Hepatocyte (in vitro differentiated cells): Measurements from ENCODE around the gene IL22RA1. TPM values are rescaled to one million over a fixed set of nuclear protein-coding genes. Genes with fewer than 3 reads are reported as not detected.

Experiments
- DNase-seq: peaks from one replicate; pipeline ENCODE4 v3.0.0-alpha.2; 2016; ENCODE audit warnings: low spot score
- H2AFZ ChIP-seq: fragments of 200-600 bp; sonication (generic); 2 replicates; pipeline ENCODE4 v1.6.0; 2016; ENCODE audit warnings: antibody characterized with exemption, mild to moderate bottlenecking
- H3K27ac ChIP-seq: fragments of 200-600 bp; sonication (generic); 2 replicates; pipeline ENCODE4 v1.5.1; 2016; ENCODE audit warnings: mild to moderate bottlenecking
- H3K27me3 ChIP-seq: fragments of 200-600 bp; sonication (generic); 2 replicates; pipeline ENCODE4 v1.6.1; 2016
- H3K36me3 ChIP-seq: fragments of 200-600 bp; sonication (generic); replicated peaks from 2 replicates; pipeline ENCODE4 v1.5.1; 2016; ENCODE audit warnings: low read depth; ENCODE audit not compliant: insufficient read depth
- H3K4me1 ChIP-seq: fragments of 200-600 bp; sonication (generic); 2 replicates; pipeline ENCODE4 v1.5.1; 2016; ENCODE audit warnings: mild to moderate bottlenecking, moderate library complexity; ENCODE audit not compliant: insufficient read depth
- H3K4me2 ChIP-seq: fragments of 200-600 bp; sonication (generic); 2 replicates; pipeline ENCODE4 v1.6.0; 2016
- H3K4me3 ChIP-seq: fragments of 200-600 bp; sonication (generic); 2 replicates; pipeline ENCODE4 v1.5.1; 2016; ENCODE audit warnings: mild to moderate bottlenecking
- H3K79me2 ChIP-seq: fragments of 200-600 bp; sonication (generic); 2 replicates; pipeline ENCODE4 v1.6.0; 2017; ENCODE audit warnings: mild to moderate bottlenecking
- H3K9me2 ChIP-seq: fragments of 200-600 bp; sonication (generic); replicated peaks from 2 replicates; pipeline ENCODE4 v1.6.0; 2017; ENCODE audit warnings: mild to moderate bottlenecking; ENCODE audit not compliant: insufficient read depth
- H3K9me3 ChIP-seq: fragments of 200-600 bp; sonication (generic); 2 replicates; pipeline ENCODE4 v1.5.1; 2016; ENCODE audit warnings: low read depth, mild to moderate bottlenecking
- H4K20me1 ChIP-seq: fragments of 200-600 bp; sonication (generic); 2 replicates; pipeline ENCODE4 v1.6.0; 2016; ENCODE audit warnings: mild to moderate bottlenecking; ENCODE audit not compliant: insufficient read depth, poor library complexity, severe bottlenecking
- CTCF ChIP-seq: fragments of 200-600 bp; sonication (generic); IDR thresholded peaks from 2 replicates; pipeline ENCODE4 v1.5.1; 2016; ENCODE audit warnings: antibody characterized with exemption, mild to moderate bottlenecking; ENCODE audit not compliant: poor library complexity
- EZH2 ChIP-seq: fragments of 200-600 bp; sonication (generic); IDR thresholded peaks from 2 replicates; pipeline ENCODE4 v1.6.1; 2016; ENCODE audit warnings: antibody characterized with exemption, mild to moderate bottlenecking, borderline replicate concordance
- EZH2phosphoT487 ChIP-seq: fragments of 200-600 bp; sonication (generic); IDR thresholded peaks from one replicate; pipeline ENCODE4 v1.6.1; 2018; ENCODE audit warnings: antibody characterized with exemption, mild to moderate bottlenecking, low read depth, moderate library complexity; ENCODE audit not compliant: unreplicated experiment, severe bottlenecking
- WGBS: methylation state at CpG from one replicate; pipeline ENCODE4 v1.1.6; 2016; ENCODE audit warnings: low lambda C conversion rate; ENCODE audit errors: missing lambda C conversion rate; 5-methylcytosine and 5-hydroxymethylcytosine counted together
- polyA plus RNA-seq: library from polyadenylated mRNA; unstranded; fragments of >200 nt; fragmentation: Nextera tagmentation; extraction: Ambion mirVana; gene quantifications from 2 replicates; pipeline ENCODE4 v1.2.1, GENCODE V29; 2016
- total RNA-seq: library from RNA; depleted of rRNA; stranded (reverse); fragments of >200 nt; gene quantifications from 2 replicates; pipeline ENCODE4 v1.2.3, GENCODE V29; 2014

The IL22RA1 gene
- total and polyA plus RNA-seq, 2 experiments from 2014 or later: 6.1 to 8.2 TPM

GRCh38 chr1:24109166-24109483, 33.8 kb downstream of the IL22RA1 start:
- WGBS: 89% methylated on average over 1 of the region's 1 CpG
- no peak overlapping the region for H3K4me2 ChIP-seq
- H2AFZ ChIP-seq: no peak overlapping the region

DNA sequence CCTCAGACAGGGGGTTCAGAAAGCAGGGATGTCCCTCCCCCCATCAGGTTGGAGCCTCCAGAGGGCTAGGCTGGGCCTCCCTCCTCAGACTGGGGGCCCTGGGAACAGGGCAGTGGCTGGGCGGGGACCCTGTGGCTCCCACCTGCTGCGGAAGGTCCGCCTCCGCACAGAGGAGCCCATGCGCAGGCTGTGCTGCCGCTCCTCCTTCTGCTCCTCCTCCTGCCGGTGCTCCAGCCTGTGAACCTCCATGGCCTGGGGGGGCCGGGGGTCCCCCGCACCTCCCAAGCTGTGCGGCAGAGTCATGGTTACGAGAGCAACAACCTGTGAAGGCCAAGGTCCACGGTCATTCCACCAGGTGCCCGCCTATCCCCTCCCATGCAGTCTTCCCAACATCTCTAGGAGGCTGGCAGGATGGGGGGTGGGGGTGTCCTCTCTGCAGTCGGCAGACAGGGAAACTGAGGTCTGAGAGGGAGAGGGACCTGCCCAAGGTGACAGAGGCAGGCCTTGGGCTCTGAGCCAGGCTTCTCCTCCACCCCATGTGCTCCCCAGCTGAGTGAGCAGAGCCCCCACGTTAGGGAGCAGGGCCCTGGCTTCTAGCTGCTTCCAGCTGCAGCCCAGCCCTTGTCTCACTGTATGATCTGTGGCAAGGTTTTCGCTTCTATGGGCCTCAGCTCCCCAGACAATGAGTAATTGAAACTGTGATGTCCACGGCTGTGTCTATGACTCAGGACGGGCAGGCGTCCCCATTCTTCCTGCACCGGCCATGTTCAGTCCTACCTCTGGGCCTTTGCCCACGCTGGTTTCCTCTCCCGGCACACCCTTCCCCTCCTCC, 34.4 kb downstream of the IL22RA1 start:
- Histone ChIP-seq H4K20me1 (no peaks in the 10 kb centered on the region), H3K4me3 (no peak overlapping the region), H2AFZ (no peak overlapping the region), H3K4me1 (peaks cover 29% of the 10 kb centered on the region), H3K27me3 (no peaks in the 10 kb centered on the region), H3K9me3 (no peaks in the 10 kb centered on the region), H3K4me2 (no peak overlapping the region), H3K9me2 (no peaks in the 10 kb centered on the region), H3K36me3 (no peaks in the 10 kb centered on the region), H3K79me2 (no peaks in the 10 kb centered on the region), H3K27ac (peak overlapping the region; percentile 85)
- WGBS: 81% methylated on average over 22 of the region's 22 CpGs
- TF ChIP-seq CTCF (no peak), EZH2 (no peak), EZH2phosphoT487 (no peak)
- peak; percentile 58 for DNase-seq

More at GRCh38 chr1:24109166-24109483, 33.8 kb downstream of the IL22RA1 start:
- TF ChIP-seq EZH2phosphoT487: no peak
- no peak for TF ChIP-seq CTCF
- TF ChIP-seq EZH2: no peak
- Histone ChIP-seq H3K4me3 (no peak overlapping the region), H3K79me2 (no peaks in the 10 kb centered on the region), H3K4me1 (peaks cover 26% of the 10 kb centered on the region), H3K27me3 (no peaks in the 10 kb centered on the region), H3K36me3 (no peaks in the 10 kb centered on the region), H4K20me1 (no peaks in the 10 kb centered on the region), H3K9me2 (no peaks in the 10 kb centered on the region), H3K27ac (peak overlapping the region; percentile 85), H3K9me3 (no peaks in the 10 kb centered on the region)
- DNase-seq: no peak

DNA sequence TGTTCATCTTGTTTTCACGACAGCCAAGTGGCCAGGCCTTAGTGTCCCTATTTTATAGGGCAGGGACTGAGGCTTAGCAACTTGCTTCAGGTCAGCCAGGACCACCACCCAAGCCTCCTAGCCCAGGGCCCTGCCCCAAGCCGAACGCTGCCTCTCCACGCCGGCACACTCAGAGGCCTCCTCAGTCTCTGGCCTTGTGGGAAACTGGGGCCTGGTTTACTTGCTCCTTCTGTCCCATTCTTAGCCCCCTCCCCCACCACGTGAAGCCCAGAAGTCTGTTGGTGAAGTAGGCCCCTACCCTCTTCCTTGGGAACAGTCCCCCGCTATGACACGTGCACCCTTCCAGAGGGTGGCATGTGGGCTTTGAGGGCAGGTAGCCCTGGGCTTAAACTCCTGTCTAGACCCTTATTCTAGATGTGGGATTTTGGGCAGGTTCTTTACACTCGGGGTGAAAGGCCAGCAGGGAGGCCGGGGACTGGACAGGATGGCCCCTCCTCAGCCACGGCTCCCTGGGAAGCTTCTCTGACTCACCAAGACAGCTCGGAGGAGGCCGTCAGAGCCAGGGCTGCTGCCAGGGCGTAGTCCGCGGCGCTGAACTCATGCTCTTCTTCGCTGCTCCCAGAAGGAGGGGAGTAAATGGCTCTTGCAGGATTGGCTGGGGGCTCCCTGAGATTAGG, 35.3 kb downstream of the IL22RA1 start:
- 78% methylated on average over 18 of the region's 18 CpGs for WGBS
- TF ChIP-seq CTCF (no peak), EZH2 (no peak), EZH2phosphoT487 (no peak)
- Histone ChIP-seq H3K27me3 (no peaks in the 10 kb centered on the region), H3K4me1 (peaks cover 37% of the 10 kb centered on the region), H3K79me2 (no peaks in the 10 kb centered on the region), H3K27ac (peak overlapping the region; percentile 85), H3K4me2 (no peak overlapping the region), H4K20me1 (no peaks in the 10 kb centered on the region), H3K36me3 (no peaks in the 10 kb centered on the region), H2AFZ (no peak overlapping the region), H3K9me3 (no peaks in the 10 kb centered on the region), H3K4me3 (no peak overlapping the region), H3K9me2 (no peaks in the 10 kb centered on the region)
- peak; percentile 80 for DNase-seq
